ENCODE results near the gene ARL6IP6. TPM values are rescaled to one million over a fixed set of nuclear protein-coding genes. Genes with fewer than 3 reads are reported as not detected.
"Not testable (repeated sequence)": the region's sequence is repeated elsewhere in the genome, so short reads cannot be mapped to it uniquely, and the experiment has no call there.

ARL6IP6 gene
- total RNA-seq, 1 donor from 2014 or later: 15.7 TPM

- intact Hi-C loops (cut with DNase I): no loop called here
- peaks cover 4% of the 10 kb centered on the region for H3K36me3 ChIP-seq
- H3K4me1 ChIP-seq: peaks cover 19% of the 10 kb centered on the region
- H3K9me3 ChIP-seq: no peaks in the 10 kb centered on the region
- ATAC-seq (no peak), DNase-seq (no peak)
- TF ChIP-seq CTCF (IDR thresholded peaks at IDR 0.05): no peak
- H3K27ac ChIP-seq: no peak overlapping the region
- no peaks in the 10 kb centered on the region for H3K27me3 ChIP-seq
- no peak overlapping the region for H3K4me3 ChIP-seq
Observed at GRCh38 chr2:152723918-152724317, 5.5 kb downstream of the ARL6IP6 start.

- Histone ChIP-seq H3K36me3 (no peaks in the 10 kb centered on the region), H3K9me3 (no peaks in the 10 kb centered on the region), H3K27ac (no peak overlapping the region), H3K4me1 (peaks cover 16% of the 10 kb centered on the region), H3K27me3 (no peaks in the 10 kb centered on the region), H3K4me3 (no peak overlapping the region)
- intact Hi-C loops (cut with DNase I): no loop called here
- TF ChIP-seq CTCF (IDR thresholded peaks at IDR 0.05): no peak
- ATAC-seq: no peak
- no peak for DNase-seq
Observed at GRCh38 chr2:152729844-152730243, 11.4 kb downstream of the ARL6IP6 start.

- TF ChIP-seq CTCF (IDR thresholded peaks at IDR 0.05): no peak
- no peaks in the 10 kb centered on the region for H3K27me3 ChIP-seq
- H3K36me3 ChIP-seq: peaks cover 2% of the 10 kb centered on the region
- H3K9me3 ChIP-seq: no peaks in the 10 kb centered on the region
- peaks cover 16% of the 10 kb centered on the region for H3K4me1 ChIP-seq
- ATAC-seq (peak; percentile 91), DNase-seq (no peak)
- intact Hi-C loops (cut with DNase I): no loop called here
- no peak overlapping the region for H3K4me3 ChIP-seq
- H3K27ac ChIP-seq: no peak overlapping the region
Observed at GRCh38 chr2:152730591-152731333, 12.3 kb downstream of the ARL6IP6 start.

GRCh38 chr2:152737509-152737908 lies 19.1 kb downstream of the ARL6IP6 start:
- H3K9me3 ChIP-seq; DNase-seq; H3K27me3 ChIP-seq; H3K4me3 ChIP-seq; H3K4me1 ChIP-seq; ATAC-seq; intact Hi-C loops (cut with DNase I); H3K27ac ChIP-seq: not testable (repeated sequence)
- H3K36me3 ChIP-seq: peaks cover 18% of the 10 kb centered on the region

GRCh38 chr2:152738438-152738837 lies 20.0 kb downstream of the ARL6IP6 start:
- DNase-seq: no peak
- H3K4me1 ChIP-seq: no peaks in the 10 kb centered on the region
- H3K9me3 ChIP-seq: no peaks in the 10 kb centered on the region
- no peak for TF ChIP-seq CTCF (IDR thresholded peaks at IDR 0.05)
- H3K27ac ChIP-seq: no peak overlapping the region
- no peak for ATAC-seq
- H3K36me3 ChIP-seq: peaks cover 18% of the 10 kb centered on the region
- intact Hi-C loops (cut with DNase I): no loop called here
- no peak overlapping the region for H3K4me3 ChIP-seq
- no peaks in the 10 kb centered on the region for H3K27me3 ChIP-seq

GRCh38 chr2:152739705-152740104 lies 21.3 kb downstream of the ARL6IP6 start:
- H3K4me3 ChIP-seq; intact Hi-C loops (cut with DNase I); DNase-seq; ATAC-seq; H3K27me3 ChIP-seq; H3K9me3 ChIP-seq; H3K27ac ChIP-seq; H3K4me1 ChIP-seq: not testable (repeated sequence)
- peaks cover 18% of the 10 kb centered on the region for H3K36me3 ChIP-seq

Measured in upper lobe of right lung (tissue), 1 donor.